Breast epithelium (tissue), 3 donors: ENCODE measurements around the gene TMEM242.

Experiments used
- CTCF ChIP-seq, 3 donors: fragments of 450-650 bp; IDR thresholded peaks; one replicate each; pipeline ENCODE4 v1.5.1; 2016 to 2017; ENCODE audit warnings: antibody characterized with exemption in 3 of 3, mild to moderate bottlenecking in 3 of 3, moderate library complexity in 3 of 3
- POLR2A ChIP-seq: fragments of 450-650 bp; IDR thresholded peaks from one replicate; pipeline ENCODE4 v1.6.1; 2016; ENCODE audit warnings: antibody characterized with exemption, mild to moderate bottlenecking, moderate library complexity
- POLR2AphosphoS5 ChIP-seq, 3 donors: sonication (generic); formaldehyde crosslinking; IDR thresholded peaks; one replicate each; pipeline ENCODE4 v1.6.1; 2017; ENCODE audit warnings: antibody characterized with exemption in 3 of 3

GRCh38 chr6:157272866-157273755 is 50.2 kb downstream of the TMEM242 start:
- TF ChIP-seq POLR2A (no peak), CTCF (IDR thresholded peaks at IDR 0.05) (no peak), POLR2AphosphoS5 (IDR thresholded peaks at IDR 0.05) (no peak)
